Dendritic cell treated with granulocyte-macrophage colony-stimulating factor and Interleukin-4, amounts not matched to agents 40 ng/mL and 50 ng/mL, for 4 days (primary cell): Measurements from ENCODE around the gene SPINDOC.
A peak's percentile ranks its signal among the peaks of the same experiment; 100 is the strongest.
"Not testable (repeated sequence)": the region's sequence is repeated elsewhere in the genome, so short reads cannot be mapped to it uniquely, and the experiment has no call there.

Source experiments
- H3K27ac Mint-ChIP-seq: one replicate; pipeline ENCODE4 v1.8.0; 2022; ENCODE audit warnings: mild to moderate bottlenecking, mixed read lengths
- H3K27me3 Mint-ChIP-seq: one replicate; pipeline ENCODE4 v1.8.0; 2022; ENCODE audit warnings: mild to moderate bottlenecking, mixed read lengths
- H3K36me3 Mint-ChIP-seq: one replicate; pipeline ENCODE4 v1.8.0; 2022; ENCODE audit warnings: low read depth, mixed read lengths
- H3K4me1 Mint-ChIP-seq: one replicate; pipeline ENCODE4 v1.8.0; 2022; ENCODE audit warnings: low read depth, mixed read lengths
- H3K4me3 Mint-ChIP-seq: one replicate; pipeline ENCODE4 v1.8.0; 2022; ENCODE audit warnings: mild to moderate bottlenecking, moderate library complexity, mixed read lengths
- H3K9me3 Mint-ChIP-seq: one replicate; pipeline ENCODE4 v1.8.0; 2022; ENCODE audit warnings: mixed read lengths
- intact Hi-C: fragments of 100-400 bp; cut with micrococcal nuclease; formaldehyde crosslinking; loops from one replicate; pipeline ENCODE4 v1.15.0; 2022

The SPINDOC gene

DNA sequence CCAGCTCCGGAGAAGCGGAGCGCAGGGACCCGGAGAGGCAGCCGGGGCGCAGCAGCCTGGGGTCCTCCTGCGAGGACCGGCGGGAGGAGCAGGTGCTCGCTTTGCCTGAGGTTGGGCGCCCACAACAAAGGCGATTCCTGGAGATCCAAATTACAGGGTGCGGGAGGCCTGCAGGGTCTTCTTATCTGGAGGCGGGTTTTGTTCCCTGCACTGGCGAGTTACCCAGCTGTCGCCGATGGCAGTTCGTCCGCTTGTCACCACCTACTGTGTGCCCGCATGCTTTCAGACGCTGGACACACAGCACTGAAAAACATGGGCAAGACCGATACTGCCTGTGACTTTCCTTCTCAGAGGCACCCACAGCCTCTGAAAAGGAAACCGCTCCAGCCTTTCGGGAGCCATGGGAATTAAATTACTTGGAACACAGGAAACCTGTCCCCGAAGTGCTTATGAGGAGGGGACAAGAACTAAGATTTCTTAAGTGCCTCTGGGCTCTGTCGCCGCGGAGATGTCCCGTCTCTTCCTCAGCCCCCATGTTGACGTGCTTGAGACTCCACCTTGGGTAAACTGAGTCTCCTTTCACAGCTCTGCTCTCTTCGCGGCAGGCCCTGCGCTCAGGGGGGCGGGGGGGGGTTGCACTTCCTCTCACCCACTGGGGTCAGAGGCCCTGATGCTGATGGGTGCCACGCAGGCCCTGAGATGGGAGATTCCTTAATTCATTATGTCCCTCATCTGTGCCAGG lies 43.4 kb upstream of the SPINDOC start:
- H3K36me3 Mint-ChIP-seq: peaks cover 8% of the 10 kb centered on the region
- peaks cover 42% of the 10 kb centered on the region for H3K27me3 Mint-ChIP-seq
- H3K4me1 Mint-ChIP-seq: peaks cover 34% of the 10 kb centered on the region
- no peak overlapping the region for H3K27ac Mint-ChIP-seq
- peak overlapping the region; percentile 23 for H3K4me3 Mint-ChIP-seq
- intact Hi-C loops: loop anchor here (5.0 to 10.0 kb wide), 2 partner anchors 65 to 372 kb away; partner anchors contain the start of gene MARK2
- no peaks in the 10 kb centered on the region for H3K9me3 Mint-ChIP-seq

DNA sequence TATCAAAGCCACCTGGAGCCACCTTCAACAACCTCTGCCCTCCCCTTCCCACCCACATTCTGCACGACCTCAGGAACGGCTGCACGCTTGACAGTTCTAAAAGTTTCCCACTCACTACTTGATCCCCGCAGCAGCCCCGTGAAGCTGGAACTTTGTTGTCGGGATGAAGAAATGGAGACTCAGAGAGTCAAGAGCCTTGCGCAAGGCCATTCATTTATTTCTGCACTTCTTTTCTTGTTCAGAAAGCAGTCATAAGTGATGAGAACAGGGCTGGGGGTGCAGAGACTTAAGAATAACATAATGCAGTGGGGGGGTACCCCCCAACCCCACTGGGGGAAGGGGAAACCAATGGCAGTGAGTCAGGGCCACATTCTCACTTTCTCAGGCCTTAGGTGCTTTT lies 42.5 kb upstream of the SPINDOC start:
- Mint-ChIP-seq H3K27ac (no peak overlapping the region), H3K9me3 (no peaks in the 10 kb centered on the region), H3K4me3 (no peak overlapping the region), H3K4me1 (peaks cover 34% of the 10 kb centered on the region), H3K27me3 (peaks cover 43% of the 10 kb centered on the region), H3K36me3 (peaks cover 8% of the 10 kb centered on the region)
- intact Hi-C loops: no loop called here

DNA sequence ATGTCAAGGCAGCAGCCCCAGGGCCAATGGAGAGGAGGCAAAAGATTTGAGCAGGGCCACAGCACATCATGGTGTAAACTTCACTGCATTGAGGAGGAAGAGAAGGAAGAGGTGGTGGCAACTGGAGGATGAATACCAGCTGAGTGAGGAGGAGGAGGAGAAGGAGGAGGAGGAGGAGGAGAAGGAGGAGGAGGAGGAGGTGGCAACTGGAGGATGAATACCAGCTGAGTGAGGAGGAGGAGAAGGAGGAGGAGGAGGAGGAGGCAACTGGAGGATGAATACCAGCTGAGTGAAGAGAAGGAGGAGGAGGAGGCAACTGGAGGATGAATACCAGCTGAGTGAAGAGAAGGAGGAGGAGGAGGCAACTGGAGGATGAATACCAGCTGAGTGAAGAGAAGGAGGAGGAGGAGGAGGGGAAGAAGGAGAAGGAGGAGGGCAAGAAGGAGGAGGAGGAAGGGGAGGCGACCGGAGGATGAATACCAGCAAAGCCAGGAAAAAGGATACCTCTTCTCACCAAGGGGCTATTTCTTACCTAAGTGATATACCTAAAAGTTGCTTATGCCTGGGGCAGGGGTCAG lies 41.4 kb upstream of the SPINDOC start:
- Mint-ChIP-seq H3K4me1 (peaks cover 25% of the 10 kb centered on the region), H3K27me3 (peaks cover 43% of the 10 kb centered on the region)
- H3K9me3 Mint-ChIP-seq, H3K4me3 Mint-ChIP-seq, H3K36me3 Mint-ChIP-seq, intact Hi-C loops, H3K27ac Mint-ChIP-seq: not testable (repeated sequence)

DNA sequence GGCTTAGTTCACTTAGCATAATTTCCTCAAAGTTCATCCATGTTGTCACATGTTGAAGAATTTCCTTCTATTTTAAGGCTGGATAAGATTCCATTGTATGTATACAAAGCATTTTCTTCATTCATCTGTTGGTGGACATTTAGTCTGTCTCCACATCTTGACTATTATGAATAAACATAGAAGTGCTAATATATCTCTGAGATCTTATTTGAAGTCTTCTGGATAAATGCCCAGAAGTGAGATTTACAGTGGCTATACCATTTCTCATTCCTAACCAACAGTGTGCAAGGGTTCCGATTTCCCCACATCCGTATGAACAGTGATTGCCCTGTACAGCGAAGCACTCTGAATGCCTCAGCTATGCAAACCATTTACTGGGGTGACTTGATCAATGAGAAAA lies 38.1 kb upstream of the SPINDOC start:
- H3K36me3 Mint-ChIP-seq: no peaks in the 10 kb centered on the region
- no peak overlapping the region for H3K4me3 Mint-ChIP-seq
- H3K27ac Mint-ChIP-seq: no peak overlapping the region
- peaks cover 9% of the 10 kb centered on the region for H3K4me1 Mint-ChIP-seq
- intact Hi-C loops: no loop called here
- H3K27me3 Mint-ChIP-seq: peaks cover 36% of the 10 kb centered on the region
- H3K9me3 Mint-ChIP-seq: no peaks in the 10 kb centered on the region

GRCh38 chr11:63779039-63779438 lies 34.2 kb upstream of the SPINDOC start:
- Mint-ChIP-seq H3K9me3 (no peaks in the 10 kb centered on the region), H3K27ac (no peak overlapping the region), H3K36me3 (no peaks in the 10 kb centered on the region), H3K27me3 (peaks cover 12% of the 10 kb centered on the region), H3K4me3 (no peak overlapping the region), H3K4me1 (no peaks in the 10 kb centered on the region)
- intact Hi-C loops: no loop called here

DNA sequence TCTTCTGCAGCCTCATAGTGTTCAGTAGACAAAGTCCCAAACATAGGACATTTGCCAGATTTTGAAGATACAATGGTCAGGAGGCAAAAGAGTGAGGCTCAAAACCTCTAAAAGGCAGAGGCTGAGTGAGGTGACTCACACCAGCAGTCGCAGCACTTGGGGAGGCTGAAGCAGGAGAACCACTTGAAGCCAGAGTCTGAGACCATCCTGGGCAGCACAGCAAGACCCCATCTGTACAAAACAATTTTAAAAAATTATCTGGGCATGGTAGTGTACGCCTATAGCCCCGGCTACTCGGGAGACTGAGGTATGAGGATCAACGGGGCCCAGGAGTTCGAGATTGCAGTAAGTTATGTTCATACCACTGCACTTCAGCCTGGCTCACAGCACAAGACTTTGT lies 30.5 kb upstream of the SPINDOC start:
- intact Hi-C loops: no loop called here
- Mint-ChIP-seq H3K36me3 (no peaks in the 10 kb centered on the region), H3K4me3 (no peak overlapping the region), H3K27ac (no peak overlapping the region), H3K27me3 (peaks cover 10% of the 10 kb centered on the region), H3K4me1 (no peaks in the 10 kb centered on the region), H3K9me3 (no peaks in the 10 kb centered on the region)

GRCh38 chr11:63783925-63784592 lies 29.2 kb upstream of the SPINDOC start:
- no peak overlapping the region for H3K27ac Mint-ChIP-seq
- H3K36me3 Mint-ChIP-seq: no peaks in the 10 kb centered on the region
- peaks cover 4% of the 10 kb centered on the region for H3K27me3 Mint-ChIP-seq

DNA sequence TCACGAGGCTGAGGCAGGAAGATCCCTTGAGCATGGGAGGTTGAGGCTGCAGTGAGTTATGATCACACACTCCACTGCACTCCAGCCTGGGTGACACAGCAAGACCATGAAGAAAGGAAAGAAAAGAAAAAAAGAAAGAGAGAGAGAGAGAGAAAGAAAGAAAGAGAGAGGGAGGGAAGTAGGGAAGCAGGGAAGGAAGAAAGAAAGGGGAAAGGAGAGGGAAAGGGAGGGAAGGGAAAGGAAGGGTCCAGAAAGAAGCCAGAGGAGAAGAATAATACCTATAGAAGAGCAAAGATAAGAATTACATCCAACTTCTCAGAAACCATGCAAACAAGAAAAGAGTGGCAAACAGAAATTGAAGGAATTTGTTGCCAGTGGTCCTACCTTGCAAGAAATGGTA lies 27.4 kb upstream of the SPINDOC start:
- H3K4me3 Mint-ChIP-seq: no peak overlapping the region
- H3K9me3 Mint-ChIP-seq: peaks cover 9% of the 10 kb centered on the region
- peaks cover 5% of the 10 kb centered on the region for H3K27me3 Mint-ChIP-seq
- H3K36me3 Mint-ChIP-seq: no peaks in the 10 kb centered on the region
- no peak overlapping the region for H3K27ac Mint-ChIP-seq
- peaks cover 5% of the 10 kb centered on the region for H3K4me1 Mint-ChIP-seq
- intact Hi-C loops: no loop called here

More at GRCh38 chr11:63783925-63784592, 29.2 kb upstream of the SPINDOC start:
- H3K4me3 Mint-ChIP-seq: no peak overlapping the region
- H3K9me3 Mint-ChIP-seq: no peaks in the 10 kb centered on the region
- no peaks in the 10 kb centered on the region for H3K4me1 Mint-ChIP-seq
- intact Hi-C loops: no loop called here

DNA sequence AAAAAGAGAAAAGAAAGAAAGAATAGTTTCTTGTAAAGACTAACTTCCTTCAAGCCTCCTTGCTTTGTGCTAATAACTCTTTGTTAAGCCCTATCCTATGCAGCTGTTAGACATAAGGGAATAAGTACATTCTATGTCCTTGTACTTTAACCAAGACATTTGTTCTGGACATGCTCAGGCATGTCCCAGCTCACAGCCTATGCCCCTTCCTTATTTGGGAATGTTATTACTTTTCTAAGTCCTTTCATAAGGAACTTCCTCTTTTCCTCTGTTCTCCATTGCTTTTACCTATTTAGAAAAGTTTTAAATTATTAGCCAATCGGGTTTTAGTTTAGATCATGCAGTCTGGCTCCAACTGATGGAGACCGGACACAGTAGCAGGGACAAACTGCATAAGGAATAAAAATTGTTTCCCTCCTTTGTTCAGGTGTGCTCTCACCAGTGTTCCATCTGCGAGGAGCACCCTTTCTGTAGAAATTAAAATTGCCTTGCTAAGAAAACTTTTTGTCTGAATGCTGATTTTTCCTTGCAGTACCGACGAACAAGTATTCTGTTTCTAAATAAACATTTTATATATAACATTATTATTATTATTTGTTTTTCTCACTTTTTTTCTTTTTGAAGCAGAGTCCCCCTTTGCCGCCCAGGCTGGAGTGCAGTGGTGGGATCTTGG lies 21.6 kb upstream of the SPINDOC start:
- H3K36me3 Mint-ChIP-seq: no peaks in the 10 kb centered on the region
- intact Hi-C loops: no loop called here

GRCh38 chr11:63793161-63793560 lies 20.1 kb upstream of the SPINDOC start:
- Mint-ChIP-seq H3K27ac (no peak overlapping the region), H3K9me3 (peaks cover 30% of the 10 kb centered on the region), H3K4me3 (no peak overlapping the region), H3K4me1 (peaks cover 16% of the 10 kb centered on the region), H3K27me3 (peaks cover 7% of the 10 kb centered on the region), H3K36me3 (no peaks in the 10 kb centered on the region)
- intact Hi-C loops: no loop called here

More for the DNA sequence above, 21.6 kb upstream of the SPINDOC start:
- Mint-ChIP-seq H3K4me3 (no peak overlapping the region), H3K9me3 (peaks cover 30% of the 10 kb centered on the region), H3K4me1 (peaks cover 16% of the 10 kb centered on the region), H3K27me3 (peaks cover 1% of the 10 kb centered on the region), H3K27ac (no peak overlapping the region)

DNA sequence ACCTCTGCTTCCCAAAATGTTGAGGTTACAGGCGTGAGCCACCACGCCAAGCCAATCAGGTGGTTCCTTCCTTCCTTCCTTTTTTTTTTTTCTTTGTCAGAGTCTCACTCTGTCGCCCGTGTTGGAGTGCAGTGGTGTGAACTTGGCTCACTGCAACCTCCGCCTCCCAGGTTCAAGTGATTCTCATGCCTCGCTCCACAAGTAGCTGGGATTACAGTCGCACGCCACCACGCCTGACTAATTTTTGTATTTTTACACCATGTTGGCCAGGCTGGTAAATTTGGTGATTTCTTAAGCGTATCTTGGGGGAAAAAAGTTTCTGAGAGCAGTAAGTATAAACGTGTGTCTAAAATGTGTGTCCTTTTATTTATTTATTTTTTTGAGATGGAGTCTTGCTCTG lies 18.2 kb upstream of the SPINDOC start:
- intact Hi-C loops: no loop called here
- no peaks in the 10 kb centered on the region for H3K36me3 Mint-ChIP-seq
- H3K9me3 Mint-ChIP-seq: peaks cover 29% of the 10 kb centered on the region
- no peak overlapping the region for H3K27ac Mint-ChIP-seq
- no peak overlapping the region for H3K4me3 Mint-ChIP-seq
- peaks cover 5% of the 10 kb centered on the region for H3K27me3 Mint-ChIP-seq
- H3K4me1 Mint-ChIP-seq: peaks cover 16% of the 10 kb centered on the region

GRCh38 chr11:63800921-63801320 lies 12.3 kb upstream of the SPINDOC start:
- H3K27ac Mint-ChIP-seq: no peak overlapping the region
- intact Hi-C loops: no loop called here
- peaks cover 11% of the 10 kb centered on the region for H3K27me3 Mint-ChIP-seq
- H3K36me3 Mint-ChIP-seq: no peaks in the 10 kb centered on the region
- no peak overlapping the region for H3K4me3 Mint-ChIP-seq
- no peaks in the 10 kb centered on the region for H3K4me1 Mint-ChIP-seq
- no peaks in the 10 kb centered on the region for H3K9me3 Mint-ChIP-seq

DNA sequence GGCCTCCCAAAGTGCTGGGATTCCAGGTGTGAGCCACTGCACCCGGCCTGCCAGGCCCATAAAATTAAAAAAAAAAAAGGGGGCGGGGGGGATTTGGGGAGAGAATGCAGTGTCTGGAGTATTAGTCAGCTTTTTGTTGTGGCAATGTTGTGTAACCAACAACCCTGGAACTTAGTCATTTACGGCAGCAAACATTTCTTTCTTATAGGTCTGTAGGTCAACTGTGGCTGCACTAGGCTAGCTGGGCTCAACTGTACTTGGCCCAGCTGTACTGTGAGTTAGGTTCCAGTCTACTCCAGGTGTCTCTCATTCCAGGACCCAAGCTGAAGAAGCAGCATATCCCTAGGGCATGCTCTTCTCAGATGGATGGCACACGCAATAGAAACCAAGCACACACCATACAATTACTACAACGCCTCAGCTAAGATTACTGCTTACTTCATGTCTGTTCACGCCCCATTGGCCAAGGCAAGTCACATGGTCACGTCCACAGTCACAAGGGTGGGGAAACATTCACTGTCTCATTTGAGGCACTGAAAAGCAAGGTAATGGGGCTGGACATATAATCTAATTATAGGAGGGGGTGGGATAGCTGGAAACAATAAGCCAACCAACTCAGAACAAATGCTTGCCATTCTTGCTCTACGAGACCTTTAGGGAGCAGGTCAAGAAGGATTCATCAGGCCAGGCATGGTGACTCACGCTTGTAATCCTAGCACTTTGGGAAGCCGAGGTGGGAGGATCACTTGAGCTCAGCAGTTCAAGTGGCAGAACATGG lies 10.4 kb upstream of the SPINDOC start:
- Mint-ChIP-seq H3K4me3 (no peak overlapping the region), H3K27me3 (peaks cover 8% of the 10 kb centered on the region), H3K27ac (no peak overlapping the region), H3K4me1 (no peaks in the 10 kb centered on the region), H3K36me3 (no peaks in the 10 kb centered on the region), H3K9me3 (no peaks in the 10 kb centered on the region)
- intact Hi-C loops: no loop called here
